Body of pancreas (tissue), 4 donors: ENCODE measurements around the gene PPP1R7.

Source experiments
- POLR2A ChIP-seq, 3 donors: fragments of 450-650 bp; IDR thresholded peaks; one replicate each; pipeline ENCODE4 v1.6.1; 2016; ENCODE audit warnings: antibody characterized with exemption in 3 of 3, mild to moderate bottlenecking in 2 of 3
- TF ChIP-seq, protein P1 (sequence below), 7 experiments: fragments of 450-650 bp in 4 of 7; fragments of 200-600 bp in 3 of 7; sonication (generic) in 3 of 7; IDR thresholded peaks; one replicate each; pipeline ENCODE4 v1.5.1; 2016 to 2019; ENCODE audit warnings: antibody characterized with exemption in 7 of 7

- TF ChIP-seq, protein P1, sequence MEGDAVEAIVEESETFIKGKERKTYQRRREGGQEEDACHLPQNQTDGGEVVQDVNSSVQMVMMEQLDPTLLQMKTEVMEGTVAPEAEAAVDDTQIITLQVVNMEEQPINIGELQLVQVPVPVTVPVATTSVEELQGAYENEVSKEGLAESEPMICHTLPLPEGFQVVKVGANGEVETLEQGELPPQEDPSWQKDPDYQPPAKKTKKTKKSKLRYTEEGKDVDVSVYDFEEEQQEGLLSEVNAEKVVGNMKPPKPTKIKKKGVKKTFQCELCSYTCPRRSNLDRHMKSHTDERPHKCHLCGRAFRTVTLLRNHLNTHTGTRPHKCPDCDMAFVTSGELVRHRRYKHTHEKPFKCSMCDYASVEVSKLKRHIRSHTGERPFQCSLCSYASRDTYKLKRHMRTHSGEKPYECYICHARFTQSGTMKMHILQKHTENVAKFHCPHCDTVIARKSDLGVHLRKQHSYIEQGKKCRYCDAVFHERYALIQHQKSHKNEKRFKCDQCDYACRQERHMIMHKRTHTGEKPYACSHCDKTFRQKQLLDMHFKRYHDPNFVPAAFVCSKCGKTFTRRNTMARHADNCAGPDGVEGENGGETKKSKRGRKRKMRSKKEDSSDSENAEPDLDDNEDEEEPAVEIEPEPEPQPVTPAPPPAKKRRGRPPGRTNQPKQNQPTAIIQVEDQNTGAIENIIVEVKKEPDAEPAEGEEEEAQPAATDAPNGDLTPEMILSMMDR (IDR thresholded peaks at IDR 0.05) = no peak
- TF ChIP-seq POLR2A (IDR thresholded peaks at IDR 0.05) = no peak
Measured at GRCh38 chr2:241163601-241164118, 13.4 kb downstream of the PPP1R7 start.
